GM21447 (cell line): Measurements from ENCODE around the gene SIMC1.
A peak's percentile ranks its signal among the peaks of the same experiment; 100 is the strongest.

Experiments used
- ATAC-seq: cut with Tn5 transposase; IDR thresholded peaks from one replicate; pipeline ENCODE4 v1.9.1; 2021; ENCODE audit not compliant: unreplicated experiment

Gene SIMC1

GRCh38 chr5:176387384-176387925, 149.2 kb downstream of the SIMC1 start:
- no peak for ATAC-seq

DNA sequence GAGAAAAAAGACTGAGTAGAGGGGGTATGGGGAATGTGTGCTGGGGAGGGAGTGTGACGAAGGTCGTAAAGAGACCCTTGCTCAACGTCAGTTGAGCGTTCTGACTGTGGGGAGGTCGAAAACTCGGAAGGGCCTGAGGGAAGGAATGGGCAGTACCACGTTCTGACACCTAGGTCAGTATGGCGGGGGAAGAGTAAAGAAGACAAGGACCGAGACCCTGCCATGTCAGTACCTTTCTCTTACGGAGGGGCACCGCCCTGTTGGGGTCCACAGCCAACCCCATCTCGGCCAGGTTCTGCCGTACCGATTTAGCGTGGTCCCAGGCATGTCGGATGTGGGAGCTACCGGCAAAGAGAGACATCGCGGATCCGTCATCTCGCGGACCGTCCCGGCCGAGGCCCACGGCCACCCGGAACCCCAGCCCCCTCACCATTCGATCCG, 149.8 kb downstream of the SIMC1 start:
- ATAC-seq: peak; percentile 1

DNA sequence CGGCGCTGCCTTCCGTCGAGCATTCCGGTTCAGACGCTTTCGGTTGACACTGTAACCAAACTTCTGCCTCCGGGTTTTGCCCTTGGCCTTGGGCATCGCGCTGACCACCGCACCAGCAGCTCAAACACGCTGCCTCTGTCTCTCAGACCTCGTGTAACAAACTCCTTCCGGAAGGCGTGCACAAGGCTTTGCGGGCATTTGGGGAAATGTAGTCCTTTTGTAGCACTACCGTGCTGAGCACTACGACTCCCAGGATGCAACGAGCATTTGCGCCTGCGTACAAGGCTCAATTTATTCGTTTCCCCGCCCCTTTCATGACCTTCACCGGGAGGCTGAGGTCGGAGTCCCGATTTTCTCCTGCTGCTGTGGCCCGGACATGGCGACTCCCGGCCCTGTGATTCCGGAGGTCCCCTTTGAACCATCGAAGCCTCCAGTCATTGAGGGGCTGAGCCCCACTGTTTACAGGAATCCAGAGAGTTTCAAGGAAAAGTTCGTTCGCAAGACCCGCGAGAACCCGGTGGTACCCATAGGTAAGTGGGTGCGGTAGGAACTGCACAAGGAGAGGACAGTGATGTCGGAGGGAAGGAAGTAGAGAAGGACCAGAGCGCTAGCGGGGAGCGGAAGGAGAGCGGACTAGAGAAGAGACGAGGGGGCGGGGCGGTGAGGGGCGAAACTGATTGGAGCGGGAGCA, 150.4 kb downstream of the SIMC1 start, which contains the start of the genes HIGD2A and NOP16:
TSS of gene HIGD2A (plus strand) at position 308 of the 691 bp plus-strand sequence. CDS start at position 377, 69 bp downstream.
TSS of gene NOP16 (minus strand) at position 155 of the 691 bp plus-strand sequence. CDS start at position 96, 59 bp downstream.
- peak; percentile 92 for ATAC-seq

DNA sequence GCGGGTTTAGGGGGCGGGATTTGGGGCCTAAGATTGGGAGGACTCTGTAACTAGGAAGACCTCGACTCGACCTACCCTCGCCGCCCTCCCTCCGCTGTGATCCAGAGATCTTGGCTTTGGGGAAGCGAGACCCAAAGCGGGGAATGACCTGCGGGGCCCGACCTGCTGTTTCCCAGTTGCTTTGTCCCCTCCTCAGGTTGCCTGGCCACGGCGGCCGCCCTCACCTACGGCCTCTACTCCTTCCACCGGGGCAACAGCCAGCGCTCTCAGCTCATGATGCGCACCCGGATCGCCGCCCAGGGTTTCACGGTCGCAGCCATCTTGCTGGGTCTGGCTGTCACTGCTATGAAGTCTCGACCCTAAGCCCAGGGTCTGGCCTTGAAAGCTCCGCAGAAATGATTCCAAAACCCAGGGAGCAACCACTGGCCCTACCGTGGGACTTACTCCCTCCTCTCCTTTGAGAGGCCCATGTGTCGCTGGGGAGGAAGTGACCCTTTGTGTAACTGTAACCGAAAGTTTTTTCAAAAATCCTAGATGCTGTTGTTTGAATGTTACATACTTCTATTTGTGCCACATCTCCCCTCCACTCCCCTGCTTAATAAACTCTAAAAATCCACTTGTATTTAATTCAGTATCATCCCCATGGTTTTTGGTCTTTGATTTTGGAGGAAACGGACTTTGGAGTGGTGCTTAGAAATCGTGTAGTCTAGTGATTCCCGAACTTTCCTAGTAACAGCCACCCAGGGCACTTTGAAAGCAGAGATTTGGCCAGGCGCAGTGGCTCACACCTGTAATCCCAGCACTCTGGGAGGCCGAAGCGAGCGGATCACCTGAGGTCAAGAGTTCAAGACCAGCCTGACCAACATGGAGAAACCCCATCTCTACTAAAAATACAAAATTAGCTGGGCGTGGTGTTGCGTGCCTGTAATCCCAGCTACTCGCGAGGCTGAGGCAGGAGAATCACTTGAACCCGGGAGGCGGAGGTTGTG, 151.2 kb downstream of the SIMC1 start:
- ATAC-seq: peak; percentile 24

DNA sequence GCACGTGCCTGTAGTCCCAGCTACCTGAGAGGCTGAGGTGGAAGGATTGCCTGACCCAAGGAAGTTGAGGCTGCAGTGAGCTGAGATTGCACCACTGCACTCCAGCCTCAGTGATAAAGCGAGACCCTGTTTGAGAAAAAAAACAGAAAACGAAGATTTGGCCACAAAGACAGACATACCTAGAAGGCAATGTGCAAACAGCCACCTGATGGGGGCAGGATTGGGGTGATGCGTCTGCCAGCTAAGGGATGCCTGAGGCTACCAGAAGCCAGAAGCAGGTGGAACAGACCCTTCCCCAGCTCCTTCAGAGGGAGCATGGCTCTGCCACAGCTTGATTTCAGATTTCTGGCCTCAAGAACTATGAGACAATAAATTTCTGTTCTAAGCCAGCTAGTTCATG, 153.3 kb downstream of the SIMC1 start:
- ATAC-seq: no peak

GRCh38 chr5:176391999-176392398, 153.8 kb downstream of the SIMC1 start:
- ATAC-seq: no peak

- no peak for ATAC-seq
Measured at GRCh38 chr5:176392526-176392925, 154.3 kb downstream of the SIMC1 start.

DNA sequence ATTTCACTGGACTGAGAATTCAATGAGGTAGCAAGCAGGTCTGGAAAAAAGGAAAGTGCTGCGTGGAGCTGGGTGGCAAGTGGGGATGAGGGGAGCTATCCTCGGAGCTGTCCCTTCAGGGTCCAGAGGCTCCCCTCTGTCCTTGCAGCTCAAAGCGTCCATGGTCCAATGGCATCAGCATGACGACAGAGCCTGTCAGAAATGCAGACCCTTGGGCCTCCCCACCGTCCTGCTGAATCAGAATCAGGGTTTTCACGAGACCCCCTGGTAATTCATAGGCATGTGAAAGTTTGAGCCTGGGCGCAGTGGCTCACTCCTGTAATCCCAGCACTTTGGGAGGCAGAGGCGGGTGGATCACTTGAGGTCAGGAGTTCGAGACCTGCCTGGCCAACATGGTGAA, 155.9 kb downstream of the SIMC1 start:
- no peak for ATAC-seq

GRCh38 chr5:176394881-176395675, 156.9 kb downstream of the SIMC1 start:
- no peak for ATAC-seq
